Central memory CD8-positive, alpha-beta T cell (primary cell): ENCODE data around the gene DNM1L.

Source experiments
- ATAC-seq: fragments of 150-1000 bp; cut with Tn5 transposase; replicated peaks from 2 replicates; pipeline ENCODE4 v1.10.0; 2022; ENCODE audit warnings: mild to moderate bottlenecking, moderate FRiP score, moderate number of reproducible peaks; ENCODE audit not compliant: poor library complexity, severe bottlenecking; ENCODE audit errors: extremely low read depth
- DNase-seq, 2 donors: peaks; one replicate each; pipeline ENCODE4 v3.0.0; 2021; ENCODE audit warnings: low spot score in 2 of 2
- H3K27ac Mint-ChIP-seq: one replicate; pipeline ENCODE4 v1.8.0; 2022; ENCODE audit warnings: low read depth, mild to moderate bottlenecking, moderate library complexity, mixed read lengths
- H3K27me3 Mint-ChIP-seq: one replicate; pipeline ENCODE4 v1.8.0; 2022; ENCODE audit warnings: mixed read lengths
- H3K36me3 Mint-ChIP-seq: one replicate; pipeline ENCODE4 v1.8.0; 2022; ENCODE audit warnings: mild to moderate bottlenecking, moderate library complexity, mixed read lengths; ENCODE audit not compliant: insufficient read depth
- H3K4me1 Mint-ChIP-seq: one replicate; pipeline ENCODE4 v1.8.0; 2022; ENCODE audit warnings: mixed read lengths
- H3K4me3 Mint-ChIP-seq: one replicate; pipeline ENCODE4 v1.8.0; 2022; ENCODE audit warnings: mild to moderate bottlenecking, moderate library complexity, mixed read lengths
- H3K9me3 Mint-ChIP-seq: one replicate; pipeline ENCODE4 v1.8.0; 2022; ENCODE audit warnings: mixed read lengths

Gene DNM1L

DNA sequence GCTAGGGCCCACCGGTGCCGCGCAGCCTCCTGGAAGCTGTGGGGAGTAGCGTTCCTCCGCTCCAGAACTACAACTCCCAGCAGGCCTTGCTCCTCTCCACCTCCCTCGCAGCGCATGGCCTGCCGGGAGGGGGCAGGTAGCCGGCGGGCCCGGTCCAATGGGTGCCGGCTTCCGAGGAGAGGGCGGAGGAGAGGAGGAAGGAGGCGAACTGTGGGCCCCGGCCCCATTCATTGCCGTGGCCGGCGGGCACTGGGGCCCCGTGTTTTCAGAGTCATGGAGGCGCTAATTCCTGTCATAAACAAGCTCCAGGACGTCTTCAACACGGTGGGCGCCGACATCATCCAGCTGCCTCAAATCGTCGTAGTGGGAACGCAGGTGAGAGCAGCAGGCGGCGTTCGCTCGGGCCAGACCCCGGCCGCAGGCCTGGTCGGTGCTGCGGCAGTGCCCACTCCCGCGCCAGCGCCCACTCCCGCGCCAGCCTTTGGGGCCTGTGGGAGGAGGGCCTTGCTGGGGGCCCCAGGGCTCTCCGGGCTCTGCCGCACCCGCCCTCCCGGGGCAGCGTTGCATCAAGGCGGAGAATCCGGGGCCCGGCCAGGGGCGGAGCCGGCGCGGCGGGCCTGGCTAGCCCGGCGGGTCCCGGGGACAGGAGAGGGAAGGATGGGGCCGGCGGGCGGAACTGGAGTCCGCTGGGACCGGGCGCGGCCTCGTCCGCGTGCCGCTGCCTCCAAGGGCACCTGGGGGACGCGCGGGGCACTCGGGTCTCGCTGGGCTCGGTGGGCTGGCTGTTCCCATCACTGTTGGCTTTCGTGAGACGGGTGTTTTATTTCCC, at the start of gene DNM1L:
Gene DNM1L, plus strand, starts transcription at position 211 of the 829 bp plus-strand sequence. Its CDS starts 63 bp downstream, at position 274.
- H3K36me3 Mint-ChIP-seq: peaks cover 11% of the 10 kb centered on the region
- H3K27me3 Mint-ChIP-seq: no peaks in the 10 kb centered on the region
- peak; percentile 99 for ATAC-seq
- peak within 1 kb of the TSS; percentile 77 for H3K27ac Mint-ChIP-seq
- H3K9me3 Mint-ChIP-seq: no peaks in the 10 kb centered on the region
- peak within 1 kb of the TSS; percentile 86 for H3K4me3 Mint-ChIP-seq
- DNase-seq: peak; percentile 86 to 87
- H3K4me1 Mint-ChIP-seq: peaks cover 19% of the 10 kb centered on the region

- no peaks in the 10 kb centered on the region for H3K4me1 Mint-ChIP-seq
- no peaks in the 10 kb centered on the region for H3K27me3 Mint-ChIP-seq
- no peak overlapping the region for H3K4me3 Mint-ChIP-seq
- H3K27ac Mint-ChIP-seq: no peak overlapping the region
- DNase-seq (no peak), ATAC-seq (no peak)
- no peaks in the 10 kb centered on the region for H3K9me3 Mint-ChIP-seq
- H3K36me3 Mint-ChIP-seq: peaks cover 2% of the 10 kb centered on the region
These were observed 37.7 kb upstream of the DNM1L start for GRCh38 chr12:32641287-32641901.

DNA sequence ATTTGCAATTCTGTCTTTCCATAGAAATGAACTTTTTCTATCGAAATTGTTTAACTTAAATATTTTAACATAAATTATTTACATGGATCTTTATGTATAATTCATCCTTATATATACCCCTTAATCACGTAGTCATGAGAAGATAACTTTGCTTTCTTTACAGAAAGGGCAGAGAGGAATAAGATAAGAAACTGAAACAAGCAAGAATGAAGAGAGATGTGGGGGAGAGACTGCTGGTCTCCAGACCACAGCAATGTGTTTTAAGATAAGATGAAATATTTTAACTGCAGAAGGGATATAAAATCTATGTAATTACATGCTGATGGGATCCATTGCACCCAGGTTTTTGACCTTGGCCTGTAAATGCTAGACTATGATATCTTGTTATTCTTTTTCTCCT, 34.7 kb upstream of the DNM1L start:
- Mint-ChIP-seq H3K4me3 (no peak overlapping the region), H3K27me3 (peaks cover 17% of the 10 kb centered on the region), H3K4me1 (no peaks in the 10 kb centered on the region), H3K9me3 (no peaks in the 10 kb centered on the region), H3K36me3 (no peaks in the 10 kb centered on the region), H3K27ac (no peak overlapping the region)
- DNase-seq (no peak), ATAC-seq (no peak)

DNA sequence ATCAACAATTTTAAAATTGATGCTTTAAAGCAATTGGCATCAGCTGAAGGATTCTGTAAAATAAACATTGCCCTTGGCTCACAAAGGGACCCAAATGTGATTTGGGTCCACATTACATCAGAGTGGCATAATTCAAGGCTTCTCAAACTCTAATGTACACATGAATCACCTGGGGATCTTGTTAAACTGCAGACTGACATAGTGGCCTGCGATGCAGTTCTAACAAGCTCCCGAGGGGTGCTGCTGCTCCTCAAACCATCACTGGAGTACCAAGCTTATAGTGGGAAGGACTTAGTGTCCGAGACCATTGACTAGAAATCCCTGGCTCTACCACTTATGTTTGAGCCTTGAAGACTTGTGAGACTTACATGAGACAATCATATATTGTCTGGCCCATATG, 31.8 kb upstream of the DNM1L start:
- no peak overlapping the region for H3K4me3 Mint-ChIP-seq
- H3K4me1 Mint-ChIP-seq: no peaks in the 10 kb centered on the region
- H3K27ac Mint-ChIP-seq: no peak overlapping the region
- no peaks in the 10 kb centered on the region for H3K9me3 Mint-ChIP-seq
- H3K27me3 Mint-ChIP-seq: peaks cover 27% of the 10 kb centered on the region
- DNase-seq: no peak
- H3K36me3 Mint-ChIP-seq: no peaks in the 10 kb centered on the region
- ATAC-seq: no peak

DNA sequence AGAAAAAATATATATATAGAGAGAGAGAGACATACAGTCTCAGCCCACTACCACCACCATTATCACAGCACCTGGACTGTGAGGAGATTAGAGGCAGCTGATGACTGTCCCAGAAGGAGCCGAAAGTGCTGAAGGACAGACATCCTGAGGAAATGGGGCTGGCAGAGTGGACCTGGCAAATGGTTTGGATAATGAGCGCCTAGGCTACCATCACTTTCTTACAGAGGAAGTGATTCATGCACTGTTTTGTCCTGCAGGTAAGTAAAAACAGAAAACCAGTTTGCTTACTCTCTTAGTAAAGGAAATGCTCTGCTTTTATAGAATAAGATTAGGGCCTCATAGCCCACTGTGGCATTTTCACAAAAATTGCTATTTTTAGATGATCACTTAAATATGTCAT, 28.6 kb upstream of the DNM1L start:
- H3K4me1 Mint-ChIP-seq: no peaks in the 10 kb centered on the region
- H3K36me3 Mint-ChIP-seq: no peaks in the 10 kb centered on the region
- no peak for ATAC-seq
- H3K4me3 Mint-ChIP-seq: no peak overlapping the region
- H3K27me3 Mint-ChIP-seq: peaks cover 27% of the 10 kb centered on the region
- no peak for DNase-seq
- no peak overlapping the region for H3K27ac Mint-ChIP-seq
- no peaks in the 10 kb centered on the region for H3K9me3 Mint-ChIP-seq

GRCh38 chr12:32651151-32651955, 27.7 kb upstream of the DNM1L start:
- Mint-ChIP-seq H3K4me3 (no peak overlapping the region), H3K27ac (no peak overlapping the region)

DNA sequence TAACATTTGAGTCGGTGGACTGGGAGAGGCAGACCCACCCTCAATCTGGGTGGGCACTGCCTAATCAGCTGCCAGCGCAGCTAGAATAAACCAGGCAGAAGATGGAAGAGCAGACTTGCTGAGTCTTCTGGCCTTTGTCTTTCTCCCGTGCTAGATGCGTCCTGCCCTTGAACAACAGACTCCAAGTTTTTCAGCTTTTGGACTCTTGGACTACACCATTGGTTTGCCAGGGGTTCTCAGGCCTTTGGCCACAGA, 27.2 kb upstream of the DNM1L start:
- DNase-seq: no peak
- no peaks in the 10 kb centered on the region for H3K4me1 Mint-ChIP-seq

More at GRCh38 chr12:32651151-32651955, 27.7 kb upstream of the DNM1L start:
- peaks cover 27% of the 10 kb centered on the region for H3K27me3 Mint-ChIP-seq
- DNase-seq: no peak
- no peaks in the 10 kb centered on the region for H3K9me3 Mint-ChIP-seq
- no peaks in the 10 kb centered on the region for H3K4me1 Mint-ChIP-seq
- H3K36me3 Mint-ChIP-seq: no peaks in the 10 kb centered on the region
- no peak for ATAC-seq

DNA sequence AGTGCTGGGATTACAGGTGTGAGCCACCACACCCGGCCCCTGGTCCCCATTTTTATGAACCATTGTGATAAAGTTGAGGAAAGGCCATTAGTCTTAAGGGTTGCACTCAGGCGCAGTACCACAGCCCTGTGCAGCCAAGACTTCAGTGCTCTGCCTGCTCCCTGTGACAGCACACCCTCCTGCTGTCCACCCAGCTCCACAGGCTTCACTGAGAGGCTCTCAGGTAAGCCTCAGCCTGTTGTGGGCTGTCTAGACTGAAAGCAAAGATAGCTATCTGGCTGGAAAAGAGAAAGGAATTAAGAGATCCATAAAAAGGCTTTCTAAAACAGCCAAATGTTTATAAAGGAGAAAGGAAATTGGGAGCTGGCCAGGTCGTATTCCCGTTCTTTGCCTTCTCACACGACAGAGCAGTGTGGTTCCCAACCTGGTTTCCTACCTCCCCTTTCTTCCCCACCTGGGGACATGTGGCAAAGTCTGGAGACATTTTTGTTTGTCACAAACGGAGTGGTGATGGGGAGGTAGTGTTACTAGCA, 19.1 kb upstream of the DNM1L start:
- H3K9me3 Mint-ChIP-seq: no peaks in the 10 kb centered on the region
- no peak overlapping the region for H3K4me3 Mint-ChIP-seq
- ATAC-seq (no peak), DNase-seq (no peak)
- no peak overlapping the region for H3K27ac Mint-ChIP-seq
- H3K36me3 Mint-ChIP-seq: no peaks in the 10 kb centered on the region
- no peaks in the 10 kb centered on the region for H3K27me3 Mint-ChIP-seq
- no peaks in the 10 kb centered on the region for H3K4me1 Mint-ChIP-seq

More for the DNA sequence above, 27.2 kb upstream of the DNM1L start:
- Mint-ChIP-seq H3K27me3 (peaks cover 27% of the 10 kb centered on the region), H3K4me3 (no peak overlapping the region), H3K9me3 (no peaks in the 10 kb centered on the region), H3K27ac (no peak overlapping the region), H3K36me3 (no peaks in the 10 kb centered on the region)
- no peak for ATAC-seq

GRCh38 chr12:32661706-32662105, 17.4 kb upstream of the DNM1L start:
- H3K4me1 Mint-ChIP-seq: no peaks in the 10 kb centered on the region
- no peaks in the 10 kb centered on the region for H3K36me3 Mint-ChIP-seq
- no peak for ATAC-seq
- H3K27me3 Mint-ChIP-seq: no peaks in the 10 kb centered on the region
- H3K9me3 Mint-ChIP-seq: no peaks in the 10 kb centered on the region
- DNase-seq: no peak
- no peak overlapping the region for H3K27ac Mint-ChIP-seq
- no peak overlapping the region for H3K4me3 Mint-ChIP-seq

- Mint-ChIP-seq H3K4me3 (no peak overlapping the region), H3K36me3 (no peaks in the 10 kb centered on the region), H3K4me1 (no peaks in the 10 kb centered on the region), H3K27ac (no peak overlapping the region), H3K27me3 (no peaks in the 10 kb centered on the region), H3K9me3 (no peaks in the 10 kb centered on the region)
- no peak for ATAC-seq
- DNase-seq: no peak
These were observed 16.4 kb upstream of the DNM1L start for GRCh38 chr12:32662665-32663064.

DNA sequence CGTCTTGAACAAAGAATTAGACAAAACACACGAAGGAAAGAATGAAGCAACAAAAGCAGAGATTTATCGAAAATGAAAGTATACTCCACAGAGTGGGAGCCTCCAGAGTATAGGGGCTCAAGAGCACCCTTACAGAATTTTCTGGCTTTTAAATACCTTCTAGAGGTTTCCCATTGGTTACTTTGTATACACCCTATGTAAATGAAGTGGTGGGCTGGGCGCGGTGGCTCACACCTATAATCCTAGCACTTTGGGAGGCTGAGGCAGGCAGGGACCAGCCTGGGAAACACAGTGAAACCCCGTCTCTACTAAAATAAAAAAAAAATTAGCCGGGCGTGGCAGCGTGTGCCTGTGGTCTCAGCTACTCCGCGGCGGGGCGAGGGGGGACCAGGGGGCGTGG, 13.1 kb upstream of the DNM1L start:
- Mint-ChIP-seq H3K4me3 (no peak overlapping the region), H3K27ac (no peak overlapping the region), H3K4me1 (no peaks in the 10 kb centered on the region), H3K36me3 (no peaks in the 10 kb centered on the region), H3K9me3 (no peaks in the 10 kb centered on the region), H3K27me3 (no peaks in the 10 kb centered on the region)
- ATAC-seq (no peak), DNase-seq (no peak)

DNA sequence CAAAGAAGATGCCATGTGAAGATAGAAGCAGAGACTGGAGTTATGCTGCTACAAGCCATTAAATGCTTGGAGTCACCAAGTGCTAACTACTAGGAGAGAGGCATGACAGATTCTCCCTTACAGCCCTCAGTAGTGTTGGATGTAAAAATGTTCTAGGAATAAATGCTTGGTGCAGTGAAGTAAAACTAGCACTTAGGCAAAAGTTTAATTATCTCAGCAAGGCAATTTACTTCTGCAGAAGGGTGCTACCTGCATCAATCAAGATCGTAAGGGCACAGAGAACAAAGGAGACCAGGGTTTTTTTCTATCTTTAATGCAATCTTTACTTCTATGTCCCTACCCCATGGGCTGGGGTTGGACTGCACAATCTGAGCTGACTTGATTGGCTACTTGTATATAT, 9.5 kb upstream of the DNM1L start:
- no peak for DNase-seq
- Mint-ChIP-seq H3K4me1 (no peaks in the 10 kb centered on the region), H3K27ac (no peak overlapping the region), H3K27me3 (no peaks in the 10 kb centered on the region), H3K4me3 (no peak overlapping the region), H3K9me3 (no peaks in the 10 kb centered on the region), H3K36me3 (peaks cover 2% of the 10 kb centered on the region)
- no peak for ATAC-seq
